ENCODE results near the gene DZIP1L. TPM values are rescaled to one million over a fixed set of nuclear protein-coding genes. Genes with fewer than 3 reads are reported as not detected.
"Not testable (repeated sequence)": the region's sequence is repeated elsewhere in the genome, so short reads cannot be mapped to it uniquely, and the experiment has no call there.

Gene DZIP1L
- total RNA-seq, 3 donors from 2014 or later, result 1.8 to 9.2 (median 3.2) TPM

GRCh38 chr3:138105598-138105997 lies 9.8 kb downstream of the DZIP1L start:
- no peaks in the 10 kb centered on the region for H3K4me1 ChIP-seq (ENCODE audit: low read depth)
- TF ChIP-seq, protein P1, sequence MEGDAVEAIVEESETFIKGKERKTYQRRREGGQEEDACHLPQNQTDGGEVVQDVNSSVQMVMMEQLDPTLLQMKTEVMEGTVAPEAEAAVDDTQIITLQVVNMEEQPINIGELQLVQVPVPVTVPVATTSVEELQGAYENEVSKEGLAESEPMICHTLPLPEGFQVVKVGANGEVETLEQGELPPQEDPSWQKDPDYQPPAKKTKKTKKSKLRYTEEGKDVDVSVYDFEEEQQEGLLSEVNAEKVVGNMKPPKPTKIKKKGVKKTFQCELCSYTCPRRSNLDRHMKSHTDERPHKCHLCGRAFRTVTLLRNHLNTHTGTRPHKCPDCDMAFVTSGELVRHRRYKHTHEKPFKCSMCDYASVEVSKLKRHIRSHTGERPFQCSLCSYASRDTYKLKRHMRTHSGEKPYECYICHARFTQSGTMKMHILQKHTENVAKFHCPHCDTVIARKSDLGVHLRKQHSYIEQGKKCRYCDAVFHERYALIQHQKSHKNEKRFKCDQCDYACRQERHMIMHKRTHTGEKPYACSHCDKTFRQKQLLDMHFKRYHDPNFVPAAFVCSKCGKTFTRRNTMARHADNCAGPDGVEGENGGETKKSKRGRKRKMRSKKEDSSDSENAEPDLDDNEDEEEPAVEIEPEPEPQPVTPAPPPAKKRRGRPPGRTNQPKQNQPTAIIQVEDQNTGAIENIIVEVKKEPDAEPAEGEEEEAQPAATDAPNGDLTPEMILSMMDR (IDR thresholded peaks at IDR 0.05), result no peak
- H3K4me3 ChIP-seq, result no peak overlapping the region
- intact Hi-C loops (cut with DNase I, micrococcal nuclease), result no loop called here
- ATAC-seq (no peak), DNase-seq (no peak)
- no peaks in the 10 kb centered on the region for H3K36me3 ChIP-seq (ENCODE audit: low read depth)
- no peaks in the 10 kb centered on the region for H3K9me3 ChIP-seq

- H3K9me3 ChIP-seq, result no peaks in the 10 kb centered on the region
- H3K4me1 ChIP-seq (ENCODE audit: low read depth), result no peaks in the 10 kb centered on the region
- H3K36me3 ChIP-seq (ENCODE audit: low read depth), result no peaks in the 10 kb centered on the region
- intact Hi-C loops (cut with DNase I, micrococcal nuclease), result no loop called here
- no peak overlapping the region for H3K4me3 ChIP-seq
- TF ChIP-seq, protein P1 (IDR thresholded peaks at IDR 0.05), result no peak
- ATAC-seq (no peak), DNase-seq (no peak)
These were observed 11.9 kb downstream of the DZIP1L start for GRCh38 chr3:138103466-138103865.

DNA sequence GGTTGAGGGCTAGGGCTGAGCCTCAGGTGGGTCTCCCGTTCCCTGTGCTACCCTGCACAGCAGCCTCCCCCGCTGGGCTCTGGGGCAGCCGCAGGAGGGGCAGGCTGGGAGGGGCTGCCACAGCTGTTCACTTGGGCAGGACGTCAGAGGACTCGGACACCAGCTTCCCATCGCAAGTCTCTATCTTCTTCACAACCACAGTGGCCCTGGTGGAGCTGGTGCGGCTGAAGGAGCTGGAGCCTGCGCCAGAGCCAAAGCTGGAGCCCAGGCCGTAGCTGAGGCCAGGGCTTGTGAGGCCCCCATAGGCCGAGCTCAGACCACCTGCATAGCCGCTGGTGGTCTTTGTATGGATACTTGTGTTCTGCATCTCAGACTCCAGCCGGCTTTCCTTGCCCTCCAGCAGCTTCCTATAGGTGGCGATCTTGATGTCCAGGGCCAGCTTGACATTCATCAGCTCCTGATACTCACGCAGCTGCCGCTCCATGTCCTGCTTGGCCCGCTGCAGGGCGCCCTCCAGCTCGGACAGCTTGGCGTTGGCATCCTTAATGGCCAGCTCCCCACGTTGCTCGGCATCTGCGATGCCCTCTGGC lies 14.0 kb downstream of the DZIP1L start:
- ATAC-seq, result not testable (repeated sequence)

DNA sequence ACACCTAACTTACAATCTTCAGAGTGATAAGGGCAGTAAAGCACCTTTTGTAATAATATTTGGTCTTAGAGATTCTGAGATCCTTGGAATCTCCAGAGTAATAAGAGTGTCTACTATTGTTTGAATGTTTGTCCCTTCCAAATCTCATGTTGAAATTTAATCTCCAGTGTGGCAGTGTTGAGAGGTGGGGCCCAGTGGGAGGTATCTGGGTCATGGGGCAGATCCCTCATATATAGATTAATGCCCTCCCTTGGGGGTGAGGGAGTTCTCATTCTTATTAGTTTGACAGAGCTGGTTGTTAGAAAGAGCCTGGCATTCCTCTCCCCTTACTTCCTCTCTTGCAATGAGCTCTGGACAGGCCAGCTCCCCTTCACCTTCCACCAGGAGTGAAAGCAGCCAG lies 16.0 kb downstream of the DZIP1L start:
- ATAC-seq, result no peak
- H3K4me3 ChIP-seq, result no peak overlapping the region
- H3K4me1 ChIP-seq (ENCODE audit: low read depth), result no peaks in the 10 kb centered on the region
- no peaks in the 10 kb centered on the region for H3K9me3 ChIP-seq
- DNase-seq, result no peak
- TF ChIP-seq, protein P1 (IDR thresholded peaks at IDR 0.05), result no peak
- intact Hi-C loops (cut with DNase I, micrococcal nuclease), result no loop called here
- no peaks in the 10 kb centered on the region for H3K36me3 ChIP-seq (ENCODE audit: low read depth)

More for the DNA sequence above, 14.0 kb downstream of the DZIP1L start:
- H3K36me3 ChIP-seq (ENCODE audit: low read depth); intact Hi-C loops (cut with DNase I, micrococcal nuclease); H3K9me3 ChIP-seq; H3K4me3 ChIP-seq; H3K4me1 ChIP-seq (ENCODE audit: low read depth); DNase-seq: not testable (repeated sequence)

- no peaks in the 10 kb centered on the region for H3K4me1 ChIP-seq (ENCODE audit: low read depth)
- intact Hi-C loops (cut with DNase I, micrococcal nuclease), result no loop called here
- no peak for DNase-seq
- H3K9me3 ChIP-seq, result no peaks in the 10 kb centered on the region
- TF ChIP-seq, protein P1 (IDR thresholded peaks at IDR 0.05), result no peak
- no peak for ATAC-seq
- no peak overlapping the region for H3K4me3 ChIP-seq
- no peaks in the 10 kb centered on the region for H3K36me3 ChIP-seq (ENCODE audit: low read depth)
These were observed 17.9 kb downstream of the DZIP1L start for GRCh38 chr3:138097192-138098172.

- DNase-seq, result no peak
- H3K36me3 ChIP-seq (ENCODE audit: low read depth), result no peaks in the 10 kb centered on the region
- ATAC-seq, result no peak
- TF ChIP-seq, protein P1 (IDR thresholded peaks at IDR 0.05), result no peak
- H3K9me3 ChIP-seq, result no peaks in the 10 kb centered on the region
- intact Hi-C loops (cut with DNase I, micrococcal nuclease), result no loop called here
- no peaks in the 10 kb centered on the region for H3K4me1 ChIP-seq (ENCODE audit: low read depth)
- no peak overlapping the region for H3K4me3 ChIP-seq
These were observed 21.7 kb downstream of the DZIP1L start for GRCh38 chr3:138093721-138094120.
